HepG2 (cell line): ENCODE data around the gene SMURF1. TPM values are rescaled to one million over a fixed set of nuclear protein-coding genes. Genes with fewer than 3 reads are reported as not detected.

Source experiments
- FOXJ3 ChIP-seq: sonication (generic); formaldehyde crosslinking; IDR thresholded peaks from 2 replicates; pipeline ENCODE4 v1.4.0; 2020; ENCODE audit warnings: missing genetic modification reagents, mild to moderate bottlenecking, borderline replicate concordance
- RBM39 ChIP-seq: fragments of 200-400 bp; formaldehyde crosslinking; IDR thresholded peaks from one replicate; pipeline ENCODE4 v1.6.1; 2018; ENCODE audit warnings: antibody characterized with exemption, mild to moderate bottlenecking, low read depth, low read length; ENCODE audit not compliant: poor library complexity, severe bottlenecking
- ZNF510 ChIP-seq: sonication (generic); formaldehyde crosslinking; IDR thresholded peaks from 2 replicates; pipeline ENCODE4 v1.4.0; 2020; ENCODE audit warnings: low read depth, mild to moderate bottlenecking, missing genetic modification reagents
- ZNF614 ChIP-seq: IDR thresholded peaks from 2 replicates; pipeline ENCODE4 v1.6.1; 2018; ENCODE audit warnings: missing biosample characterization, missing genetic modification reagents, inconsistent platforms, borderline replicate concordance
- polyA plus RNA-seq, 8 experiments: library from polyadenylated mRNA; depleted of rRNA in 3 of 8; stranded (reverse) in 7 of 8; unstranded in 1 of 8; fragments of >200 nt; fragmentation: Illumina TruSeq in 4 of 8; extraction: Trizol in 4 of 8; gene quantifications; 2 replicates each; pipeline versions ENCODE4 v1.2.1 to v1.2.3, GENCODE V29; 2011 to 2016; ENCODE audit warnings: low read depth in 4 of 8, missing spikeins in 1 of 8, mixed read lengths in 1 of 8; ENCODE audit not compliant: insufficient read depth in 1 of 8
- total RNA-seq, 5 experiments: library from RNA; depleted of rRNA; stranded (reverse); fragments of >200 nt; fragmentation: Illumina TruSeq; extraction: Trizol; gene quantifications; 2 replicates each; pipeline ENCODE4 v1.2.3, GENCODE V29; 2016; ENCODE audit warnings: low read depth in 1 of 5
- TF ChIP-seq, protein P1 (sequence below), 2 experiments: fragments of 450-650 bp in 1 of 2; sonication (generic) in 1 of 2; formaldehyde crosslinking in 1 of 2; IDR thresholded peaks; 2 replicates each; pipeline versions ENCODE4 v1.6.1 to v1.8.0; 2016 to 2022; ENCODE audit warnings: antibody characterized with exemption in 1 of 2, mild to moderate bottlenecking in 1 of 2, missing genetic modification reagents in 1 of 2

SMURF1 gene
- total and polyA plus RNA-seq, 2 of the 13 experiments (the other 11 are each of a cell fraction or from before 2014, with no cell fraction given): 8.3 to 11.1 TPM

- TF ChIP-seq, protein P1, sequence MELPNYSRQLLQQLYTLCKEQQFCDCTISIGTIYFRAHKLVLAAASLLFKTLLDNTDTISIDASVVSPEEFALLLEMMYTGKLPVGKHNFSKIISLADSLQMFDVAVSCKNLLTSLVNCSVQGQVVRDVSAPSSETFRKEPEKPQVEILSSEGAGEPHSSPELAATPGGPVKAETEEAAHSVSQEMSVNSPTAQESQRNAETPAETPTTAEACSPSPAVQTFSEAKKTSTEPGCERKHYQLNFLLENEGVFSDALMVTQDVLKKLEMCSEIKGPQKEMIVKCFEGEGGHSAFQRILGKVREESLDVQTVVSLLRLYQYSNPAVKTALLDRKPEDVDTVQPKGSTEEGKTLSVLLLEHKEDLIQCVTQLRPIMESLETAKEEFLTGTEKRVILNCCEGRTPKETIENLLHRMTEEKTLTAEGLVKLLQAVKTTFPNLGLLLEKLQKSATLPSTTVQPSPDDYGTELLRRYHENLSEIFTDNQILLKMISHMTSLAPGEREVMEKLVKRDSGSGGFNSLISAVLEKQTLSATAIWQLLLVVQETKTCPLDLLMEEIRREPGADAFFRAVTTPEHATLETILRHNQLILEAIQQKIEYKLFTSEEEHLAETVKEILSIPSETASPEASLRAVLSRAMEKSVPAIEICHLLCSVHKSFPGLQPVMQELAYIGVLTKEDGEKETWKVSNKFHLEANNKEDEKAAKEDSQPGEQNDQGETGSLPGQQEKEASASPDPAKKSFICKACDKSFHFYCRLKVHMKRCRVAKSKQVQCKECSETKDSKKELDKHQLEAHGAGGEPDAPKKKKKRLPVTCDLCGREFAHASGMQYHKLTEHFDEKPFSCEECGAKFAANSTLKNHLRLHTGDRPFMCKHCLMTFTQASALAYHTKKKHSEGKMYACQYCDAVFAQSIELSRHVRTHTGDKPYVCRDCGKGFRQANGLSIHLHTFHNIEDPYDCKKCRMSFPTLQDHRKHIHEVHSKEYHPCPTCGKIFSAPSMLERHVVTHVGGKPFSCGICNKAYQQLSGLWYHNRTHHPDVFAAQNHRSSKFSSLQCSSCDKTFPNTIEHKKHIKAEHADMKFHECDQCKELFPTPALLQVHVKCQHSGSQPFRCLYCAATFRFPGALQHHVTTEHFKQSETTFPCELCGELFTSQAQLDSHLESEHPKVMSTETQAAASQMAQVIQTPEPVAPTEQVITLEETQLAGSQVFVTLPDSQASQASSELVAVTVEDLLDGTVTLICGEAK (IDR thresholded peaks at IDR 0.05): no peak
- TF ChIP-seq, protein P1 (CRISPR knock-in tag; IDR thresholded peaks at IDR 0.05): no peak
- no peak for TF ChIP-seq ZNF614 (CRISPR knock-in tag)
- no peak for TF ChIP-seq RBM39
- no peak for TF ChIP-seq ZNF510 (CRISPR knock-in tag)
- no peak for TF ChIP-seq FOXJ3 (CRISPR knock-in tag)
- TF ChIP-seq, all 625 proteins: peak for 0
These were observed 119.8 kb downstream of the SMURF1 start (continued) for GRCh38 chr7:99024066-99024465.
